HCT116 (cell line): ENCODE measurements around the gene LSM7. TPM values are rescaled to one million over a fixed set of nuclear protein-coding genes. Genes with fewer than 3 reads are reported as not detected.

Experiments
- ATAC-seq: fragments of 200-7000 bp; cut with Tn5 transposase; 2 replicates; pipeline ENCODE4 v1.9.1; 2020; ENCODE audit warnings: mild to moderate bottlenecking, moderate library complexity
- BruUV-seq: library from RNA; stranded (reverse); fragments of 400-500 nt; replicated peaks from 2 replicates; lab custom pipeline; 2021; lab: Mats Ljungman, UMichigan
- CTCF ChIA-PET: fragments of 300-600 bp; sonication (Branson Sonifier 250); formaldehyde crosslinking; loops from one replicate; lab custom pipeline; 2021; ENCODE audit warnings: antibody characterized with exemption; lab: Charles Lee
- POLR2A ChIA-PET: fragments of 300-600, 350-600 bp; sonication (Branson Sonifier 250); formaldehyde crosslinking; loops from one replicate; lab custom pipeline; 2021; ENCODE audit warnings: antibody characterized with exemption; lab: Charles Lee
- RAD21 ChIA-PET, 2 experiments: fragments of 300-600 bp; sonication (Branson Sonifier 250); formaldehyde crosslinking; loops; one replicate each; lab custom pipeline; 2023; ENCODE audit warnings: low total read pairs in 2 of 2; ENCODE audit not compliant: uncharacterized antibody in 2 of 2, unreplicated experiment in 2 of 2, low non-redundant PET in 1 of 2; lab: Charles Lee
- DNase-seq: peaks from one replicate; pipeline ENCODE4 v3.0.0-alpha.2; 2010; ENCODE audit warnings: low read depth, low spot score
- H2AFZ ChIP-seq: fragments of 200-600 bp; shearing (Covaris generic), sonication (generic); 2 replicates; pipeline ENCODE4 v1.6.1; 2017; ENCODE audit warnings: low read depth, mixed run types, mixed read lengths, antibody characterized with exemption, low read length; ENCODE audit not compliant: poor library complexity, severe bottlenecking
- H3K27ac ChIP-seq: 2 replicates; pipeline ENCODE4 v1.5.1; 2012; ENCODE audit warnings: low read depth, low read length
- H3K27me3 ChIP-seq: fragments of 200-600 bp; sonication (generic); 2 replicates; pipeline ENCODE4 v1.6.1; 2016; ENCODE audit warnings: mixed run types, low read length, mixed read lengths; ENCODE audit not compliant: insufficient read depth
- H3K36me3 ChIP-seq, 2 experiments: fragments of 200-500 bp in 1 of 2; fragments of 200-600 bp in 1 of 2; sonication (Bioruptor generic) in 1 of 2; sonication (generic) in 1 of 2; 2 replicates each; pipeline versions ENCODE4 v1.5.1 to v1.6.1; 2014 to 2016; ENCODE audit warnings: low read length in 2 of 2, inconsistent platforms in 1 of 2, mixed read lengths in 1 of 2, mixed run types in 1 of 2; ENCODE audit not compliant: insufficient read depth in 2 of 2, control insufficient read depth in 1 of 2
- H3K4me1 ChIP-seq, 2 experiments: fragments of 200-600 bp in 1 of 2; sonication (generic) in 1 of 2; 2 replicates each; pipeline versions ENCODE4 v1.5.1 to v1.6.1; 2012 to 2017; ENCODE audit warnings: low read length in 2 of 2, inconsistent platforms in 1 of 2, mild to moderate bottlenecking in 1 of 2, mixed read lengths in 1 of 2, mixed run types in 1 of 2, moderate library complexity in 1 of 2; ENCODE audit not compliant: insufficient read depth in 2 of 2, control insufficient read depth in 1 of 2
- H3K4me2 ChIP-seq: fragments of 200-600 bp; sonication (generic); 2 replicates; pipeline ENCODE4 v1.6.1; 2017; ENCODE audit warnings: mixed run types, low read length, mixed read lengths
- H3K4me3 ChIP-seq, 2 experiments: fragments of 200-600 bp in 1 of 2; sonication (generic) in 1 of 2; replicated peaks in 1 of 2; 2 replicates each; pipeline ENCODE4 v1.5.1; 2011 to 2016; ENCODE audit warnings: low read length in 2 of 2, control low read depth in 1 of 2, low read depth in 1 of 2, mild to moderate bottlenecking in 1 of 2, mixed read lengths in 1 of 2, mixed run types in 1 of 2
- H3K79me2 ChIP-seq: fragments of 200-600 bp; sonication (generic); 2 replicates; pipeline ENCODE4 v1.6.1; 2017; ENCODE audit warnings: mild to moderate bottlenecking, mixed run types, low read length, moderate library complexity, mixed read lengths; ENCODE audit not compliant: insufficient read depth
- H3K9ac ChIP-seq: fragments of 200-600 bp; sonication (generic); 2 replicates; pipeline ENCODE4 v1.6.1; 2016; ENCODE audit warnings: low read length, mixed read lengths
- H3K9me2 ChIP-seq: fragments of 200-600 bp; sonication (generic), shearing (Covaris generic); 2 replicates; pipeline ENCODE4 v1.6.1; 2017; ENCODE audit warnings: mixed run types, mild to moderate bottlenecking, moderate library complexity; ENCODE audit not compliant: insufficient read depth
- H3K9me3 ChIP-seq, 2 experiments: fragments of 200-500 bp in 1 of 2; fragments of 200-600 bp in 1 of 2; sonication (Bioruptor generic) in 1 of 2; sonication (generic) in 1 of 2; 2 replicates each; pipeline ENCODE4 v1.6.1; 2014 to 2017; ENCODE audit warnings: low read length in 2 of 2, mixed read lengths in 2 of 2, inconsistent platforms in 1 of 2, low read depth in 1 of 2, mild to moderate bottlenecking in 1 of 2, mixed run types in 1 of 2, moderate library complexity in 1 of 2; ENCODE audit not compliant: control insufficient read depth in 1 of 2, insufficient read depth in 1 of 2
- H4K20me1 ChIP-seq: fragments of 200-600 bp; sonication (generic), shearing (Covaris generic); 2 replicates; pipeline ENCODE4 v1.6.1; 2017; ENCODE audit warnings: mixed run types, mild to moderate bottlenecking, moderate library complexity; ENCODE audit not compliant: insufficient read depth
- ATF3 ChIP-seq: IDR thresholded peaks from 2 replicates; pipeline ENCODE4 v1.6.1; 2012
- CBX3 ChIP-seq: IDR thresholded peaks from 2 replicates; pipeline ENCODE4 v1.6.1; 2012; ENCODE audit warnings: low read depth
- CEBPB ChIP-seq: IDR thresholded peaks from 2 replicates; pipeline ENCODE4 v1.6.1; 2012; ENCODE audit warnings: low read depth
- EZH2 ChIP-seq: fragments of 200-600 bp; sonication (generic); IDR thresholded peaks from 2 replicates; pipeline ENCODE4 v1.6.1; 2017; ENCODE audit warnings: antibody characterized with exemption, mixed run types
- EZH2phosphoT487 ChIP-seq: fragments of 200-600 bp; IDR thresholded peaks from 2 replicates; pipeline ENCODE4 v1.6.1; 2018; ENCODE audit warnings: antibody characterized with exemption, borderline replicate concordance
- FOSL1 ChIP-seq: IDR thresholded peaks from 2 replicates; pipeline ENCODE4 v1.6.1; 2012; ENCODE audit warnings: low read depth
- JUND ChIP-seq: IDR thresholded peaks from 2 replicates; pipeline ENCODE4 v1.6.1; 2012
- POLR2A ChIP-seq: IDR thresholded peaks from 2 replicates; pipeline ENCODE4 v1.7.0; 2011; ENCODE audit warnings: borderline replicate concordance; ENCODE audit not compliant: insufficient read depth, insufficient read length; ENCODE audit errors: extremely low read depth
- SIN3A ChIP-seq: IDR thresholded peaks from 2 replicates; pipeline ENCODE4 v1.6.1; 2012; ENCODE audit warnings: low read depth
- SP1 ChIP-seq: IDR thresholded peaks from 2 replicates; pipeline ENCODE4 v1.6.1; 2012; ENCODE audit warnings: low read depth
- TCF7L2 ChIP-seq: IDR thresholded peaks from 2 replicates; pipeline ENCODE4 v1.7.0; 2011; ENCODE audit warnings: borderline replicate concordance, inconsistent platforms; ENCODE audit not compliant: insufficient read depth, insufficient read length; ENCODE audit errors: extremely low read depth
- ZFX ChIP-seq: fragments of 450-650 bp; IDR thresholded peaks from 2 replicates; pipeline ENCODE4 v1.6.1; 2017
- intact Hi-C: fragments of 100-400 bp; cut with micrococcal nuclease; formaldehyde crosslinking; loops from 2 replicates; pipeline ENCODE4 v1.10.0; 2022
- total RNA-seq: library from RNA; stranded (reverse); gene quantifications from one replicate; pipeline ENCODE4 v1.2.1, GENCODE V29; 2021; ENCODE audit not compliant: unreplicated experiment
- TF ChIP-seq, protein P1 (sequence below): IDR thresholded peaks from 2 replicates; pipeline ENCODE4 v1.6.1; 2011; ENCODE audit warnings: mild to moderate bottlenecking, low read length, moderate library complexity; ENCODE audit not compliant: insufficient replicate concordance; ENCODE audit errors: extremely low read depth
- TF ChIP-seq, protein P2 (sequence below): IDR thresholded peaks from 2 replicates; pipeline ENCODE4 v1.6.1; 2012; ENCODE audit warnings: low read depth
- TF ChIP-seq, protein P3 (sequence below): IDR thresholded peaks from 2 replicates; pipeline ENCODE4 v1.6.1; 2012

LSM7 gene
- total RNA-seq, 1 experiment from 2014 or later = 190 TPM

DNA sequence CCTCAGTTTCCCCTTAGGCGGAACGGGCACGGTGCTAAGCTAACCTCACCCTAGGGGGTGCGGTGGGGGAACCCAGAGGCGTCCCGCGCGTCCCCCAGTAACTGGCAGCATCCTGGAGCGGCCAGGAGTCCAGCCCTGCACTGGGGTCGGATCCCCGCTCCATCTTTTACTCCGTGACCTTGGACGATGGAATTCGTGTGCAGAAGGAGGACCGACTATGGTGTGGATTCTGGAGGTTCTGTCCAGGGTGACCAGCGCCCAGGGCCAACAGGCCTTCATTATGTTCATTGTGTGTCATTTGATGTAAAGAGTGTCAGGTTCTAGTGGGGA lies 728 bp upstream of the LSM7 start:
- no TSS peak for BruUV-seq

More for the DNA sequence above, 728 bp upstream of the LSM7 start:
- H4K20me1 ChIP-seq = no peaks in the 10 kb centered on the region
- peaks cover 5 to 6% of the 10 kb centered on the region in 2 experiments; a peak in 2 of 4 replicates for H3K36me3 ChIP-seq
- peak overlapping the region; percentile 87 for H3K4me2 ChIP-seq
- no peaks in the 10 kb centered on the region for H3K27me3 ChIP-seq
- no peak for DNase-seq
- no peak for ATAC-seq
- peak overlapping the region; percentile 96 for H3K4me3 ChIP-seq
- H3K4me1 ChIP-seq = peaks cover 19 to 28% of the 10 kb centered on the region in 2 experiments
- intact Hi-C loops = loop anchor here (5.0 kb wide), 1 partner anchor 63 kb away; no protein-coding TSS in a partner anchor
- peak overlapping the region; percentile 96 for H3K9ac ChIP-seq
- peak overlapping the region; percentile 98 for H3K27ac ChIP-seq
- POLR2A ChIA-PET = no interaction called here
- RAD21 ChIA-PET = interaction anchor here in 1 of 2 experiments (1.3 kb wide), 1 partner anchor 56 kb away, joined by 4 read pairs; no protein-coding TSS in a partner anchor
- CTCF ChIA-PET = no interaction called here
- H3K9me3 ChIP-seq = no peaks in the 10 kb centered on the region
- H2AFZ ChIP-seq = no peak overlapping the region
- H3K79me2 ChIP-seq = peaks cover 86% of the 10 kb centered on the region
- no peaks in the 10 kb centered on the region for H3K9me2 ChIP-seq
- TF ChIP-seq EZH2phosphoT487 (no peak), FOSL1 (no peak), CBX3 (no peak), ZFX (no peak), SIN3A (no peak), TCF7L2 (no peak), ATF3 (no peak), SP1 (no peak), CEBPB (no peak), EZH2 (no peak), JUND (no peak), POLR2A (no peak)
- TF ChIP-seq, protein P1, sequence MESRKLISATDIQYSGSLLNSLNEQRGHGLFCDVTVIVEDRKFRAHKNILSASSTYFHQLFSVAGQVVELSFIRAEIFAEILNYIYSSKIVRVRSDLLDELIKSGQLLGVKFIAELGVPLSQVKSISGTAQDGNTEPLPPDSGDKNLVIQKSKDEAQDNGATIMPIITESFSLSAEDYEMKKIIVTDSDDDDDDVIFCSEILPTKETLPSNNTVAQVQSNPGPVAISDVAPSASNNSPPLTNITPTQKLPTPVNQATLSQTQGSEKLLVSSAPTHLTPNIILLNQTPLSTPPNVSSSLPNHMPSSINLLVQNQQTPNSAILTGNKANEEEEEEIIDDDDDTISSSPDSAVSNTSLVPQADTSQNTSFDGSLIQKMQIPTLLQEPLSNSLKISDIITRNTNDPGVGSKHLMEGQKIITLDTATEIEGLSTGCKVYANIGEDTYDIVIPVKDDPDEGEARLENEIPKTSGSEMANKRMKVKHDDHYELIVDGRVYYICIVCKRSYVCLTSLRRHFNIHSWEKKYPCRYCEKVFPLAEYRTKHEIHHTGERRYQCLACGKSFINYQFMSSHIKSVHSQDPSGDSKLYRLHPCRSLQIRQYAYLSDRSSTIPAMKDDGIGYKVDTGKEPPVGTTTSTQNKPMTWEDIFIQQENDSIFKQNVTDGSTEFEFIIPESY = no peak
- TF ChIP-seq, protein P2, sequence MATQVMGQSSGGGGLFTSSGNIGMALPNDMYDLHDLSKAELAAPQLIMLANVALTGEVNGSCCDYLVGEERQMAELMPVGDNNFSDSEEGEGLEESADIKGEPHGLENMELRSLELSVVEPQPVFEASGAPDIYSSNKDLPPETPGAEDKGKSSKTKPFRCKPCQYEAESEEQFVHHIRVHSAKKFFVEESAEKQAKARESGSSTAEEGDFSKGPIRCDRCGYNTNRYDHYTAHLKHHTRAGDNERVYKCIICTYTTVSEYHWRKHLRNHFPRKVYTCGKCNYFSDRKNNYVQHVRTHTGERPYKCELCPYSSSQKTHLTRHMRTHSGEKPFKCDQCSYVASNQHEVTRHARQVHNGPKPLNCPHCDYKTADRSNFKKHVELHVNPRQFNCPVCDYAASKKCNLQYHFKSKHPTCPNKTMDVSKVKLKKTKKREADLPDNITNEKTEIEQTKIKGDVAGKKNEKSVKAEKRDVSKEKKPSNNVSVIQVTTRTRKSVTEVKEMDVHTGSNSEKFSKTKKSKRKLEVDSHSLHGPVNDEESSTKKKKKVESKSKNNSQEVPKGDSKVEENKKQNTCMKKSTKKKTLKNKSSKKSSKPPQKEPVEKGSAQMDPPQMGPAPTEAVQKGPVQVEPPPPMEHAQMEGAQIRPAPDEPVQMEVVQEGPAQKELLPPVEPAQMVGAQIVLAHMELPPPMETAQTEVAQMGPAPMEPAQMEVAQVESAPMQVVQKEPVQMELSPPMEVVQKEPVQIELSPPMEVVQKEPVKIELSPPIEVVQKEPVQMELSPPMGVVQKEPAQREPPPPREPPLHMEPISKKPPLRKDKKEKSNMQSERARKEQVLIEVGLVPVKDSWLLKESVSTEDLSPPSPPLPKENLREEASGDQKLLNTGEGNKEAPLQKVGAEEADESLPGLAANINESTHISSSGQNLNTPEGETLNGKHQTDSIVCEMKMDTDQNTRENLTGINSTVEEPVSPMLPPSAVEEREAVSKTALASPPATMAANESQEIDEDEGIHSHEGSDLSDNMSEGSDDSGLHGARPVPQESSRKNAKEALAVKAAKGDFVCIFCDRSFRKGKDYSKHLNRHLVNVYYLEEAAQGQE = no peak
- TF ChIP-seq, protein P3, sequence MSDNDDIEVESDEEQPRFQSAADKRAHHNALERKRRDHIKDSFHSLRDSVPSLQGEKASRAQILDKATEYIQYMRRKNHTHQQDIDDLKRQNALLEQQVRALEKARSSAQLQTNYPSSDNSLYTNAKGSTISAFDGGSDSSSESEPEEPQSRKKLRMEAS = no peak
